Endothelial cell of umbilical vein (primary cell): ENCODE measurements around the gene EXOSC5. TPM values are rescaled to one million over a fixed set of nuclear protein-coding genes. Genes with fewer than 3 reads are reported as not detected.

Experiments used
- BruUV-seq: library from RNA; stranded (reverse); fragments of 400-500 nt; replicated peaks from 2 replicates; lab custom pipeline; 2021; lab: Mats Ljungman, UMichigan
- CTCF ChIA-PET: fragments of 300-600, 350-600 bp; sonication (Branson Sonifier 250); formaldehyde crosslinking; loops from one replicate; lab custom pipeline; 2021; ENCODE audit warnings: antibody characterized with exemption, inconsistent platforms; lab: Charles Lee
- POLR2A ChIA-PET: fragments of 300-600, 350-600 bp; sonication (Branson Sonifier 250); formaldehyde crosslinking; loops from one replicate; lab custom pipeline; 2021; ENCODE audit warnings: antibody characterized with exemption, inconsistent platforms; lab: Charles Lee
- DNase-seq: peaks from one replicate; pipeline ENCODE4 v3.0.0-alpha.2; 2011; ENCODE audit warnings: low read depth, low spot score
- FAIRE-seq: peaks from 2 replicates; lab custom pipeline; 2011; peaks lifted over from hg19 to GRCh38; lab: Jason Lieb, UNC
- H2AFZ ChIP-seq: 2 replicates; pipeline ENCODE4 v1.6.0; 2012; ENCODE audit warnings: low read depth, low read length, control low read depth, inconsistent platforms
- H3K27ac ChIP-seq: 2 replicates; pipeline ENCODE4 v1.5.1; 2011; ENCODE audit warnings: low read depth, mild to moderate bottlenecking, control low read depth, low read length, moderate library complexity; ENCODE audit not compliant: insufficient read depth
- H3K27me3 ChIP-seq, 2 experiments: 2 replicates each; pipeline versions ENCODE4 v1.6.0 to v1.6.1; 2011; ENCODE audit warnings: low read length in 2 of 2, mixed read lengths in 1 of 2; ENCODE audit not compliant: control insufficient read depth in 2 of 2, insufficient read depth in 2 of 2
- H3K36me3 ChIP-seq, 2 experiments: 2 replicates in 1 of 2; 3 replicates in 1 of 2; pipeline ENCODE4 v1.5.1; 2011; ENCODE audit warnings: low read length in 2 of 2, mild to moderate bottlenecking in 1 of 2, moderate library complexity in 1 of 2; ENCODE audit not compliant: control insufficient read depth in 2 of 2, insufficient read depth in 2 of 2; ENCODE audit errors: extremely low read depth in 1 of 2
- H3K4me1 ChIP-seq: 3 replicates; pipeline ENCODE4 v1.5.1; 2011; ENCODE audit warnings: mild to moderate bottlenecking, low read length; ENCODE audit not compliant: control insufficient read depth, insufficient read depth; ENCODE audit errors: extremely low read depth
- H3K4me2 ChIP-seq: 2 replicates; pipeline ENCODE4 v1.6.1; 2011; ENCODE audit warnings: low read length, control low read depth, mixed read lengths; ENCODE audit not compliant: insufficient read depth
- H3K4me3 ChIP-seq, 3 experiments: fragments of 200-600 bp in 1 of 3; sonication (generic), shearing (Covaris generic) in 1 of 3; replicated peaks in 1 of 3; 2 replicates each; pipeline ENCODE4 v1.5.1; 2011 to 2016; ENCODE audit warnings: control low read depth in 3 of 3, low read length in 3 of 3, mild to moderate bottlenecking in 2 of 3, inconsistent platforms in 1 of 3, low read depth in 1 of 3, moderate library complexity in 1 of 3; ENCODE audit not compliant: insufficient read depth in 1 of 3
- H3K79me2 ChIP-seq: 2 replicates; pipeline ENCODE4 v1.6.0; 2012; ENCODE audit warnings: low read length, inconsistent platforms; ENCODE audit not compliant: control insufficient read depth, insufficient read depth
- H3K9ac ChIP-seq: replicated peaks from 2 replicates; pipeline ENCODE3; 2011; ENCODE audit warnings: low read length, control low read depth; ENCODE audit not compliant: insufficient read depth; ENCODE audit errors: extremely low read depth
- H3K9me1 ChIP-seq: replicated peaks from 3 replicates; pipeline ENCODE4 v1.6.0; 2011; ENCODE audit warnings: mild to moderate bottlenecking, low read length; ENCODE audit not compliant: control insufficient read depth, insufficient read depth; ENCODE audit errors: extremely low read depth
- H3K9me3 ChIP-seq: replicated peaks from 2 replicates; pipeline ENCODE4 v1.5.1; 2012; ENCODE audit warnings: low read length, inconsistent platforms; ENCODE audit not compliant: control insufficient read depth, insufficient read depth
- H4K20me1 ChIP-seq: replicated peaks from 2 replicates; pipeline ENCODE3; 2011; ENCODE audit warnings: mild to moderate bottlenecking, low read length; ENCODE audit not compliant: control insufficient read depth, insufficient read depth; ENCODE audit errors: extremely low read depth
- CTCF ChIP-seq, 2 donors: IDR thresholded peaks; 1 replicate in 1 of 2; 2 replicates in 1 of 2; pipeline ENCODE4 v1.5.1; 2011; ENCODE audit warnings: low read length in 2 of 2, mild to moderate bottlenecking in 2 of 2, moderate library complexity in 2 of 2, control low read depth in 1 of 2, inconsistent platforms in 1 of 2, low read depth in 1 of 2; ENCODE audit not compliant: insufficient read depth in 1 of 2; ENCODE audit errors: extremely low read depth in 1 of 2
- EZH2 ChIP-seq: IDR thresholded peaks from 2 replicates; pipeline ENCODE4 v1.6.1; 2012; ENCODE audit warnings: borderline replicate concordance, low read depth, mild to moderate bottlenecking, moderate library complexity, low read length, inconsistent platforms; ENCODE audit not compliant: severe bottlenecking
- FOS ChIP-seq: IDR thresholded peaks from 2 replicates; pipeline ENCODE4 v1.6.1; 2011; ENCODE audit warnings: mild to moderate bottlenecking, low read length, moderate library complexity, borderline replicate concordance; ENCODE audit not compliant: insufficient read depth
- GATA2 ChIP-seq: IDR thresholded peaks from 2 replicates; pipeline ENCODE4 v1.7.0; 2011; ENCODE audit warnings: low read depth, mild to moderate bottlenecking, moderate library complexity, mixed read lengths, low read length; ENCODE audit not compliant: insufficient read length, insufficient read depth
- JUN ChIP-seq: IDR thresholded peaks from 2 replicates; pipeline ENCODE4 v1.6.1; 2011; ENCODE audit warnings: borderline replicate concordance, low read depth; ENCODE audit not compliant: insufficient read length, insufficient read depth
- MAX ChIP-seq: IDR thresholded peaks from 2 replicates; pipeline ENCODE4 v1.6.1; 2011; ENCODE audit not compliant: insufficient read depth, insufficient read length
- MYC ChIP-seq: IDR thresholded peaks from one replicate; pipeline ENCODE4 v1.6.1; 2011; ENCODE audit warnings: mild to moderate bottlenecking, low read depth, low read length
- POLR2A ChIP-seq: IDR thresholded peaks from 2 replicates; pipeline ENCODE4 v1.6.1; 2012; ENCODE audit warnings: low read depth, mild to moderate bottlenecking, control low read depth, low read length
- POLR2AphosphoS5 ChIP-seq: IDR thresholded peaks from 2 replicates; pipeline ENCODE4 v1.6.1; 2012; ENCODE audit warnings: low read depth, mild to moderate bottlenecking, control low read depth, low read length, moderate library complexity; ENCODE audit not compliant: insufficient read depth
- dilution Hi-C: fragments of 300-500 bp; cut with MboI; formaldehyde crosslinking; loops from one replicate; pipeline ENCODE4 v1.15.0; 2019; ENCODE audit warnings: low sequenced_read_pairs; ENCODE audit not compliant: extremely low pct_ligation_motif_present
- intact Hi-C: fragments of 100-400 bp; cut with micrococcal nuclease; formaldehyde crosslinking; loops from one replicate; pipeline ENCODE4 v1.10.0; 2022
- polyA plus RNA-seq, 4 experiments: library from polyadenylated mRNA; depleted of rRNA in 3 of 4; stranded (reverse) in 3 of 4; unstranded in 1 of 4; fragments of >200 nt; gene quantifications; 2 replicates each; pipeline versions ENCODE4 v1.2.1 to v1.2.3, GENCODE V29; 2011 to 2012; ENCODE audit warnings: missing spikeins in 1 of 4
- total RNA-seq: library from RNA; stranded (reverse); gene quantifications from 2 replicates; pipeline ENCODE4 v1.2.3, GENCODE V29; 2021

The EXOSC5 gene
- total and polyA plus RNA-seq, 2 donors (not counting 3 experiments of a cell fraction or from before 2014, with no cell fraction given): 14.0 to 20.9 TPM

GRCh38 chr19:41395355-41395754 is 1.8 kb downstream of the EXOSC5 start:
- no peak overlapping the region for H3K4me2 ChIP-seq
- H3K27ac ChIP-seq: no peak overlapping the region
- intact Hi-C loops: no loop called here
- FAIRE-seq (no peak), DNase-seq (no peak)
- H4K20me1 ChIP-seq: no peaks in the 10 kb centered on the region
- H3K4me3 ChIP-seq: no peak overlapping the region
- dilution Hi-C loops: no loop called here
- no peak overlapping the region for H2AFZ ChIP-seq
- POLR2A ChIA-PET: no interaction called here
- BruUV-seq: no TSS peak
- no peaks in the 10 kb centered on the region for H3K9me1 ChIP-seq
- peaks cover 6% of the 10 kb centered on the region for H3K79me2 ChIP-seq
- no peaks in the 10 kb centered on the region for H3K27me3 ChIP-seq
- no peak overlapping the region for H3K9ac ChIP-seq
- H3K9me3 ChIP-seq: no peaks in the 10 kb centered on the region
- CTCF ChIA-PET: no interaction called here
- H3K36me3 ChIP-seq: peaks cover 0 to 4% of the 10 kb centered on the region in 2 experiments
- peaks cover 13% of the 10 kb centered on the region for H3K4me1 ChIP-seq
- TF ChIP-seq MYC (no peak), EZH2 (no peak), JUN (no peak), POLR2A (no peak), FOS (no peak), POLR2AphosphoS5 (no peak), GATA2 (no peak), CTCF (IDR thresholded peaks at IDR 0.05; ENCODE audit: extremely low read depth in 1 of 2, insufficient read depth in 1 of 2, low read depth in 1 of 2, low read length in 2 of 2) (no peak), MAX (no peak)
